Cardiac muscle cell (in vitro differentiated cells and primary cell): ENCODE results near the gene DRC1. TPM values are rescaled to one million over a fixed set of nuclear protein-coding genes. Genes with fewer than 3 reads are reported as not detected.

ENCODE experiments used
- DNase-seq, 2 donors: peaks; one replicate each; pipeline versions ENCODE4 v3.0.0 to v3.0.0-alpha.2; 2010 to 2017; ENCODE audit warnings: low read depth in 1 of 2, low spot score in 1 of 2
- H3K27ac ChIP-seq: fragments of 200-600 bp; sonication (generic); 2 replicates; pipeline ENCODE4 v1.5.1; 2016
- H3K27me3 ChIP-seq: fragments of 200-600 bp; sonication (generic); 2 replicates; pipeline ENCODE4 v1.6.0; 2016; ENCODE audit warnings: control low read depth
- H3K36me3 ChIP-seq: fragments of 200-600 bp; sonication (generic); 2 replicates; pipeline ENCODE4 v1.5.1; 2016; ENCODE audit warnings: control low read depth
- H3K4me1 ChIP-seq: fragments of 200-600 bp; sonication (generic); 2 replicates; pipeline ENCODE4 v1.8.1; 2017; ENCODE audit warnings: low read depth, mild to moderate bottlenecking, mixed run types
- H3K4me3 ChIP-seq: fragments of 200-600 bp; sonication (generic); 2 replicates; pipeline ENCODE4 v1.5.1; 2016; ENCODE audit warnings: mild to moderate bottlenecking
- H3K9me3 ChIP-seq: fragments of 200-600 bp; sonication (generic); 2 replicates; pipeline ENCODE4 v1.5.1; 2017; ENCODE audit warnings: low read depth, mild to moderate bottlenecking, control low read depth
- CTCF ChIP-seq: IDR thresholded peaks from 2 replicates; pipeline ENCODE4 v1.5.1; 2012; ENCODE audit warnings: low read depth, mild to moderate bottlenecking, low read length
- polyA plus RNA-seq: library from polyadenylated mRNA; unstranded; fragments of >200 nt; fragmentation: Nextera tagmentation; extraction: Ambion mirVana; gene quantifications from 2 replicates; pipeline ENCODE4 v1.2.1, GENCODE V29; 2016
- total RNA-seq: library from RNA; depleted of rRNA; stranded (reverse); fragments of >200 nt; gene quantifications from 2 replicates; pipeline ENCODE4 v1.2.3, GENCODE V29; 2016

The DRC1 gene
- total and polyA plus RNA-seq, 2 experiments from 2014 or later: not detected

DNA sequence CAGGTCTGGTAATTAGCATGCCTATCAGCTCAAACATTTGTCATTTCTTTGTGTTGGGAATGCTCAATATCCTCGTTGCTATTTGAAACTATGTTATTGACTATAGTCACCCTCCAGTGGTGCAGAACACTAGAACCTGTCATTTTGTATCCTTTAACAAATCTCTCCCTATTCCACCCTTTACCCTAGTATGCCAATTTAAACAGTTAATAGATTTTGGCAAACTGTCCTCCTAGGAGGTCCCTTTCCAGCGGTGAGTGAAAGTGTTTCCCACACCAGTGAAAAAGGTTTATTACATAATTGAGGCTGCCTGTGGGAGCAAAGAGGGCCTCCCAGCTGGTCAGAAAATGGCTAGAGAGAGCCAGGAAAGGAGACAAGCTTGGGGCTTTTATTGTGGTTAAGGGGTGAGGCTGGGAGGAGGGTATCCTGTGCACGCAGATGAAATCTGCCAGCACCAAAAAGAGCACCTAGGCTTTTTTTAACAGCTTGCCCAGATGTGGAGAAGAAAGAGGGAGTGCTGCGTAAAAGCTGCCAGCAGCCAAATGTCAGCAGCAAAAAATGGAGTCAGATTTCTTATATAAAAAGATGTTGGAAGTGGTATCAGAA is 1.8 kb upstream of the DRC1 start:
- Histone ChIP-seq H3K36me3 (no peaks in the 10 kb centered on the region), H3K4me3 (no peak overlapping the region), H3K4me1 (no peaks in the 10 kb centered on the region), H3K27me3 (no peaks in the 10 kb centered on the region), H3K27ac (no peak overlapping the region), H3K9me3 (no peaks in the 10 kb centered on the region)
- no peak for TF ChIP-seq CTCF
- no peak for DNase-seq

GRCh38 chr2:26400723-26401122 is 997 bp upstream of the DRC1 start:
- DNase-seq: no peak
- no peaks in the 10 kb centered on the region for H3K27me3 ChIP-seq
- H3K36me3 ChIP-seq: no peaks in the 10 kb centered on the region
- no peak for TF ChIP-seq CTCF
- H3K4me1 ChIP-seq: no peaks in the 10 kb centered on the region
- no peak overlapping the region for H3K4me3 ChIP-seq
- H3K9me3 ChIP-seq: no peaks in the 10 kb centered on the region
- no peak overlapping the region for H3K27ac ChIP-seq

DNA sequence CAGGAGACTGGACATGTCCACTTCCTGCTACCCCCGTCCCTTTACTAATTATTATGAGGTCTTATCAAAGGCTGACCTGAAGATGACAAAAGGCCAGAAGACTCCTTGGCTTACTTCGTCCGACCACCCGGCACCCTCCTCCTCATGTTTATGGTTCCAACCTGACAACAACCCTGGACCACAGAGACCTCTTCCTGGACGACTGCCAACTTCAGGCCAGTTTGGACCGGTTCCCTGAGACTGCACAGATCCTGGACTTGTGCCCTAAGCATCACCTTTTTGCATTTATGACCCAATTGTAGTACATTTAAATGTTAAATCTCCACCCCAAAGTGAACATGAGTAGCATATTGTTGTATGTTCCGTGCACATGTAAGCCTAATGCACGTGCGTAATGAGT is 5.8 kb downstream of the DRC1 start:
- Histone ChIP-seq H3K27me3 (no peaks in the 10 kb centered on the region), H3K36me3 (no peaks in the 10 kb centered on the region), H3K4me3 (no peak overlapping the region), H3K4me1 (no peaks in the 10 kb centered on the region), H3K27ac (no peak overlapping the region), H3K9me3 (no peaks in the 10 kb centered on the region)
- TF ChIP-seq CTCF: no peak
- no peak for DNase-seq

GRCh38 chr2:26409785-26410184 is 8.1 kb downstream of the DRC1 start:
- Histone ChIP-seq H3K4me3 (no peak overlapping the region), H3K27ac (no peak overlapping the region), H3K27me3 (no peaks in the 10 kb centered on the region), H3K4me1 (no peaks in the 10 kb centered on the region), H3K9me3 (no peaks in the 10 kb centered on the region), H3K36me3 (no peaks in the 10 kb centered on the region)
- no peak for DNase-seq
- no peak for TF ChIP-seq CTCF

- no peak overlapping the region for H3K4me3 ChIP-seq
- no peaks in the 10 kb centered on the region for H3K36me3 ChIP-seq
- no peak overlapping the region for H3K27ac ChIP-seq
- no peak for TF ChIP-seq CTCF
- no peaks in the 10 kb centered on the region for H3K27me3 ChIP-seq
- no peaks in the 10 kb centered on the region for H3K4me1 ChIP-seq
- no peaks in the 10 kb centered on the region for H3K9me3 ChIP-seq
- no peak for DNase-seq
Observed at GRCh38 chr2:26410764-26411243, 9.1 kb downstream of the DRC1 start.

DNA sequence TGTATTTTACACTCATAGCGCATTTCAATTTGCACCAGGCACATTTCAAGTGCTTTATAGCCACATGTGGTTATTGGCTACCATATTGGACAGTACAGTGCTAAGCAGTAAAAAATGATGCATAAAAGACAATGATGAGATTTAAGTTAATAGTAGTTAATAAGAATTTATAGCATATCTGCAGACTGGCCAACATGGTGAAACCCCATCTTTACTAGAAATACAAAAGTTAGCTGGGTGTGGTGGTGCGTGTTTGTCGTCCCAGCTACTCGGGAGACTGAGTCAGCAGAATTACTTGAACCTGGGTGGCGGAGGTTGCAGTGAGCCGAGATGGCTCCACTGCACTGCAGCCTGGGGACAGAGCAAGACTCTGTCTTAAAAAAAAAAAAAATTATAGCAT is 9.7 kb downstream of the DRC1 start:
- no peaks in the 10 kb centered on the region for H3K27me3 ChIP-seq
- no peak overlapping the region for H3K4me3 ChIP-seq
- DNase-seq: no peak
- no peaks in the 10 kb centered on the region for H3K9me3 ChIP-seq
- H3K36me3 ChIP-seq: no peaks in the 10 kb centered on the region
- TF ChIP-seq CTCF: no peak
- no peak overlapping the region for H3K27ac ChIP-seq
- no peaks in the 10 kb centered on the region for H3K4me1 ChIP-seq
